RPMI8226 (cell line): ENCODE measurements around the gene ABLIM1.

Experiments used
- DNase-seq: peaks from one replicate; pipeline ENCODE4 v3.0.0-alpha.2; 2015

The ABLIM1 gene

GRCh38 chr10:114679552-114679951, 21.5 kb upstream of the ABLIM1 start:
- no peak for DNase-seq

DNA sequence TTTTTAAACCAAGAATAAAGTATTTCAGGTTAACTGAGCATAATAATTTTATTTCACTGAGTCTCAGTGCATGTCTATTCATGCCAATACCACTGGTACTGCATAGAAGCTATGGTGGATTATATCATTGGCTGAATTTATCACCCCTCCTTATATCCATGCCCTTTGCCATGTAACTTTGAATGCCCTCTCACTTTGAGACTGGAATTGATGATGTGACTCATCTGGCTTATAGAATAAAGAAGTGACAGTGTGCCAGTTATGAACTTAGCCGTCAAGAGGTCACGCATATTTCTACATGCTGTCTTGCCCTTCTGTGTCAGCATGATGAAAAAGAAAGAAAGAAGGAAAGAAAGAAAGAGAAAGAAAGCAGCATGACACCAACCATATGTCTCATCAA, 20.7 kb upstream of the ABLIM1 start:
- DNase-seq, result no peak

DNA sequence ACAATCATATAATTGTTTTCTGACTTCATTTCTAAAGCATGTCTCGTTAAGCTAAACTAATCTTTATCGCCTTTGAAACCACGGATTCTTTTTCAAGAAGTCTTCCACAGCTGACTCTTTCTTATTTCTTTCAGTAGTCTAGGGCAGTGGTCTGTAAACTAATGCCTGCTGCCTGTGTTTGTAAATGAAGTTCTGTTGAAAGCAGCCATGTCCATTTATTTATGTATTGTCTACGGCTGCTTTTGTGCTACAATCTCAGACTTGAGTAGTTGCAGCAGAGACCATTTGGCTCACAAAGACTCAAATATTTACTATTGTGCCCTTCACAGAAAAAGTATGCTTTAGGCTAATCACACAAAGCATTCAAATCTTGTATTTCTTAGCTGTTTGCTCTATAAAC, 20.3 kb upstream of the ABLIM1 start:
- DNase-seq, result no peak

- no peak for DNase-seq
These were observed 16.3 kb upstream of the ABLIM1 start for GRCh38 chr10:114674346-114674745.

- no peak for DNase-seq
These were observed 11.6 kb upstream of the ABLIM1 start for GRCh38 chr10:114669648-114670047.

GRCh38 chr10:114668375-114669080, 10.5 kb upstream of the ABLIM1 start:
- DNase-seq, result no peak

GRCh38 chr10:114665873-114666272, 7.8 kb upstream of the ABLIM1 start:
- DNase-seq, result no peak

DNA sequence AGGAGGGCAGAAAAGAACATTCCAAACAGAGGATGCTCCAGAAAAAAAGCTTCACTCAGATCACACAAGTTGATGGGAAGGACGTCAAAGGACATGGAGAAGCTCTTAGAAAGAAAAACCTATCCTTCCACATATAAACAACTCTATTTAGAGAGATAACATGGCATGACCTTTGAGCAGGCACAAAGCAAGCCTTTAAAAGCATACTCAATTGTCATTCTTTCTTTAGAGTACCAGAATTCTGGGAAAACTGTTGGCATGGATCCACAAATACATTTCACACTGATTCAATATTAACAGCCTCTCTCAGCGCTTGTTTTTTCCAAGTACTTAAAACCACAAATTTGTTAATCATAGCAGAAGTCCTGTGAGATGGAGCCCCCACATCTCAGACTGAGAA, 7.3 kb upstream of the ABLIM1 start:
- no peak for DNase-seq

DNA sequence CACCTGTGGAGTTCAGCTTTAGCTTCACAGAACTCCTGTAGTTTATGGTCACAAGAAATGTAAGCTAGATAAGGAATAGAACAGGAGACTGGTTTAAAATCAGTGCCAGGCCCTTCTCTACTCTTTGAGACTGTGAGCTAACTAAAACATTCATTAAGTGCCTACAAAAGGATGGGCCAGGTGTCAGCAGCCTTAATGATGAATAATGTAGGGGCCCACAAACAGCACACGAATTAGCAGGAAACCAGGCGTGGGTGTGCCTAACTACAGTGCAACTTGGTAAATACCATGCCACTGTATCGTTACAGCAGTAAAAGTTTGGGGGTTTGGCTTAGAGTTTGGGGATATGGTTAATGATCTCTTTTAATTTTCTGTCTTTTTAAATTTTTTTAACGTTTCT, 6.1 kb upstream of the ABLIM1 start:
- DNase-seq, result peak; percentile 11

DNA sequence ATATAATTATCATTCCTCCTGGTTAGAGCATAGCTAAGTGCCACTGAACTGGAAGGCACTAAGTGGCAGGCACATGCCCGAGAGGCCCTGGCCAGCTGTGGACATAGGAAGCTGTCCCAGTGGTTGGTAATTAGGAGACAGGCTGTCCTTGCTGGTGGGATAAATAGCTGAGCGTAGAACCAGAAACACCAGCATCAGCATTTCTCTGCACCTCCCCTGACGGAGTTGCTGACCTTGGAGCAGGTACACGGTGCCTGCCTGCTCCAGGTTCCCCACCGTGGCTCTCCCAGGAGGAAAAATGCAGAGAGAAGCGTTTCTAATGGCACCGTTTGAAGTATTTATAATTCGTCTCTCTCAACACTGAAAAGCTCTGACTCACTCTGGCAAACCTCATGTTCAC, 5.6 kb upstream of the ABLIM1 start:
- DNase-seq, result peak; percentile 53

DNA sequence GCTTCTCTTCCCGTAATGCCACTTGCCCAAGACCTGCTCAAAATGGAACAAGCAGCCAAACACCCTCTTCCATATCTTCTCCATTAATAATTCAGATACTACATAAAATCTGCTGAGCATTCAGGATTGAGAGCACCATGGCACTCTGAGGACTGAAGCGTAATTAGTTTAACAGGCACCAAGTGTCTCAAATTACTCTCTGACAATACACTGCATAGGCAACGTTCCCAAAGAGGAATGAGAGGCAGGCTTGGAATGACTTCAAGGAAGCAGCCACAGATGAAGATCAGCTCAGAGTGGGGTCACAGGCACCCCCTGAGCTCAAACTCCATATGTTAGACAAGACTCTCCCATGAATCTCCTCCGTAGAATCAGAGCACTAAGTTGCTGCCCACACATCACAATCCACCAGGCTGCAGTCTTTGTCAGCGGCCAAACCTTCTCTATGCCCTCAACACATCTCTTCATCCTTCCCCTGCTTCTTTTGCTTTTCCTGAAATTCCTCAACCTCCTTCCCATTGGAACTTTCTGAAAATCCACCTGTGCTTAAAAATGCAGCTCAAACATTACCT, 4.7 kb upstream of the ABLIM1 start:
- no peak for DNase-seq

GRCh38 chr10:114661212-114661880, 3.3 kb upstream of the ABLIM1 start:
- no peak for DNase-seq

DNA sequence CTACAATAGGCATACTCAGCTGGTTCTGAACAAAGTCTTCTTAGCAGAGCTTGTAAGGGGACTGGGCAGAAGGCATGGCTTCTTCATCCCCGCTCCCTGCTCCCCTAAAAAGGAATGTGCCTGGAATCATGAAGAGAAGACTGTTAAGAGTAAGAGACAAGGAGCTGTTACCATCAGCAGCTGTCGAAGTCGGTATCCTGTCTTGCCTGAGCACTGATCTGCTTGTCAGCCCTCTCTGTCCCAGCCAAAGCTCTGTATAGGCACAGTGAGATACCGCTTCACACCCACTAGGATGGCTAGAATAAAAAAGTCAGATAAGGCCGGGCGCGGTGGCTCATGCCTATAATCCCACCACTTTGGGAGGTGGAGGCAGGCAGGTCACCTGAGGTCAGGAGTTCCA, 2.4 kb downstream of the ABLIM1 start:
- no peak for DNase-seq

- DNase-seq, result no peak
These were observed 3.1 kb downstream of the ABLIM1 start for GRCh38 chr10:114654822-114655575.

- DNase-seq, result no peak
These were observed 4.1 kb downstream of the ABLIM1 start for GRCh38 chr10:114653926-114654325.

GRCh38 chr10:114652402-114653368, 5.4 kb downstream of the ABLIM1 start:
- DNase-seq, result no peak

GRCh38 chr10:114650831-114651230, 7.2 kb downstream of the ABLIM1 start:
- DNase-seq, result no peak

DNA sequence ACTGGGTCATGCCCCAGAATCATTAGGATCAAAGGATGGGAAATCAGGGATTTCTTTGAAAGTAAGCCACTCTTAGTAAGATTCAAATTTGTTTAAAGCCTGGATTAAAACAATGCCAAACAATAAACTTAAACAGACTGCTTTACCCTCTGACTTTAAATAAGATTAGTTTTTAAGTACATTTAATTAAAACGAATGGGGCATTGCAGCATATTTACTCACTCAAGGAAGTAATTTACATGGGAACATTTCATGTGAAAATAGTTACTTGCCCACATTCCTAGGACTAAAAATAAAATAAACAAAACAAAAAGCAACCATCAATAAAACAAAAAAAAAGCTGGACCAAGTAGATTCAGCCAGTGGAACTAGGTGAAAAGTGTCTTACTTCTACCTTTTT, 7.8 kb downstream of the ABLIM1 start:
- DNase-seq, result no peak

GRCh38 chr10:114649217-114649903, 8.7 kb downstream of the ABLIM1 start:
- no peak for DNase-seq

- no peak for DNase-seq
These were observed 9.7 kb downstream of the ABLIM1 start for GRCh38 chr10:114648368-114648767.

- DNase-seq, result no peak
These were observed 10.4 kb downstream of the ABLIM1 start for GRCh38 chr10:114647545-114648138.
